HG02759 (cell line): Measurements from ENCODE around the gene MYL4.
"Not testable (repeated sequence)": the region's sequence is repeated elsewhere in the genome, so short reads cannot be mapped to it uniquely, and the experiment has no call there.

Source experiments
- ATAC-seq: cut with Tn5 transposase; IDR thresholded peaks from one replicate; pipeline ENCODE4 v1.9.1; 2021; ENCODE audit warnings: mild to moderate bottlenecking, moderate library complexity; ENCODE audit not compliant: unreplicated experiment

Gene MYL4

DNA sequence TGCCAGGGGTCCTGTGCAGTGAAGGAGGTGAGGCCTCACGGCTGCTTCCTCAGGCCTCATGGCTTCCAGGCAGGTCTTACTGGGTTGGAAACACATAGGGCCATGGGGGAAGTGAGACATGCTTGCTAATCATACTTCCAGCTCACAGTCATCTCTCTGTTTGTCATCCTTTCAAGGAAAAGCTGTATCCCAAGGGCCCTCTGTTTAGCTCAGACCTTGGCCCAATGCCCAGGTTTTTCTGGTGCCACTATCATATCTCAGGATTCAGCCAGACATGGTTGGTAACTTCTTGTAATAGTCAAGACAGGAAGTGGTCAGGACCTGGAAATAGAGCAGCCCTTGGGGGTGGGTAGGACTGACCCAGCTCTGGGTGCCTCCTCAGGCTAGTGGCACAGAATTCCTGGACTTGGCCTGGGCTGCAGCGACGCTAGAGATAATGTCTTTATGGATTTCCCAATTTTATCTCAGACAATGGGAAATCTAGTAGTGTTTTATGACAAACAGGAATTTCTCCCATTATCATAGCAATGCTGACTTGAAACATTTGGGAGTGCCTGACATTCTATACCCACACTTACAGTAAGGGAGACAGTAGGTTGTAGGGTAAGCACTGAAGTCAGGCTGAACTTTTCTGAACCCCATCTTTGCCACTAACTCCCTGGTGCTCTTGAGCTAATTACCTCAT, 31.0 kb downstream of the MYL4 start:
- ATAC-seq, result peak; percentile 54

DNA sequence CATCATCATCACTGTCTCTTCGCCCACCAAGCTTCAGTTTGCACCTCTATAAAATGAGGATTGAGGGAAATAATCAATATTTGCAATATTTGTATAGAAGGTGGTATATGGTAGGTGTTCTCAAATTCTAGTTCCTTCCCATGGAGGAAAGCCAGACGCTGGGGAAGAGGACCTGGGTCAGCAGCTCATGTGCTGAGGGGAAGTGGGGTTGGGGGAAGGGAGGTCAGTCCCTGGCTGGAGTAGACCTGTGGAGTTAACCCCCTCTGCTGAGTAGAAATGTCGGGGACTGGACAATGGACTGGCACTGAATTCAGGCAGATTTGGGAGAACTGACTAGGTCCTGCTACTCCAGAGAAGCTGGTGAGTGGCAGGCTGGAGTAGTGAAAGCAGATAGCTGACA, 31.7 kb downstream of the MYL4 start:
- ATAC-seq, result no peak

DNA sequence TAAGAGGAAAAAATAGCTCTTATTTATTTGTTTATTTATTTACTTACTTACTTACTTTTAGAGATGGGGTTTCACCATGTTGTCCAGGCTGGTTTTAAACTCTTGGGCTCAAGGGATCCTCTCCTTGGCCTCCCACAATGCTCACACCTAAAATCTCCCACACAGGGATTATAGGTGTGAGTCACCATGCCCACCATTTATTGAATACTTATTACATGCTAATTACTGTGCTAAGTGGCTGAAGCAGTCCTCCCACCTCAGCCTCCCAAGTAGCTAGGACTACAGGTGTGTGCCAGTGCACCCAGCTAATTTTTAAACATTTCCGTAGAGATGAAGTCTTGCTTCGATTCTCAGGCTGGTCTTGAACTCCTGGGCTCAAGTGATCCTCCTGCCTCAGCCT, 33.5 kb downstream of the MYL4 start:
- ATAC-seq, result no peak

DNA sequence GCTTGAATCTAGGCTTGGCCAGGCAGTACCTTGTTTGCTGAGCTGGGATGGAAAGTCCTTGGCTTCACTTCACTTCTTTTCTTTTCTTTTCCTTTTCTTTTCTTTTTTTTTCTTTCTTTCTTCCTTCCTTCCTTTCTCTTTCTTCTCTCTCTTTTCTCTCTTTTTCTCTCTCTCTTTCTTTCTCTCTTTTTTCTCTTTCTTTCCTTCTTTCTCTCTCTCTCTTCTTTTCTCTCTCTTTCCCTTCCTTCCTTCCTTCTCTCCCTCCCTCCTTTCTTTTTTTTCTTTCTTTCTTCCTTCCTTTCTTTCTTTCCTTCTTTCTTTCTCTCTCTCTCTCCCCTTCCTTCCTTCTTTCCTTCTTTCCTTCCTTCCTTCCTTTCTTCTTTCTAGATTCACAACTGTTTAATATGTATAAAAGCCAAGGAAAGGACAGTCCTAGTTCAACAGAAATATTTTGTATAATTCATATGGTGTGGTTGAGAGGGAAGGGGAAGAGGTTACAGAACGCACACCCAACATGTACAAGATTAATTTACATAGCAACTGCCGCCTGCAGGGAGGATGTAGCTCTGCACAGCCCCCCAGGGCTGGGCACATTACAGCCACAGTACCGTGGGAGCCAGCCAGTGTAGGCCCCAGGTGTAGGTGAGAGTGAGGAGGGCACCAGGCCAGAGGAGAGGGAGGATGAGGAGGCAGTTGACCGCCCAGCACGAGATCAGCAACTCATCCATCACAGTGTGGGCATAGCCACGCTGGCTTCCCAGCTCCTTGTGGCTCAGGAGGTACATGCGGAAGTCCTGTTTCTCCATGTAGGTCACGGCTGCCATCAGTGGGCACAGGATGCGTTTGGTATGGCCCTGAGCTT, 34.8 kb downstream of the MYL4 start:
- no peak for ATAC-seq

DNA sequence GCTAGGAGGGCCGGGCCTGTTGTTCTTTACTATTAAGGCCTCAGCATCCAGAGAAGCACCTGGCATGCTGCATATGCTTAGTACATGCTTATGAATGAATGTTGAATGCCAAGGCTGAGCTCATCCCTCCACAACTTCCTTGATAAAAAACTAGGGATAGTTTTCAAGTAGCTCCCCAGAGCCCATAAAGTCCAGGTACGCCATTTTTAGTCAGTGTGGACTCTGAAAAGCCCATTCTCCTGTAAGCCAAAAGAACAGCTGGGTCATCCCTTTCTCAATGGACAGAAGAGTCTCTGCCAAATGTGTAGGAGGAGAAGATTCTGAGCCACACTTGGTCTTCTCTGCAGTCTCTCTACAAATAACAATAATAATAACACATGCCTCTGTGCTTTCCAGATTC, 35.5 kb downstream of the MYL4 start:
- ATAC-seq, result no peak

DNA sequence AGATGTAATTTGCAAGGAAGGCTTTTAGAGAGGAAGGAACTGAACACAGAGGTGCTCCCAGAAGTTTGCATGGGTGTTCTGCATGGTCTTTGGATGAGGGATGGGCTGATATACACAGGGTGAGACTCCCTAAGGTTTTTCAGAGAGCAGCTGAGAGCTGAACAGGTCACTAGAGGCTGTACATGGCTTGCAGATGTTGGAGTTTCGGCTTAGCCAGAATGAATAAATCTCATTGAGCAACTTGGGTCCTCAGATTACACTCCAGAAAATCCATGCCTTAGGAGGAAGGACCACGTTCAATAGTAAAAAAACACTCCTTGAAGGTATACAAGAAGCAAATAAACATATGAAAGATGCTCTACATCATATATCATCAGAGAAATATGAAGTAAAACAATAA, 37.0 kb downstream of the MYL4 start:
- ATAC-seq, result no peak

DNA sequence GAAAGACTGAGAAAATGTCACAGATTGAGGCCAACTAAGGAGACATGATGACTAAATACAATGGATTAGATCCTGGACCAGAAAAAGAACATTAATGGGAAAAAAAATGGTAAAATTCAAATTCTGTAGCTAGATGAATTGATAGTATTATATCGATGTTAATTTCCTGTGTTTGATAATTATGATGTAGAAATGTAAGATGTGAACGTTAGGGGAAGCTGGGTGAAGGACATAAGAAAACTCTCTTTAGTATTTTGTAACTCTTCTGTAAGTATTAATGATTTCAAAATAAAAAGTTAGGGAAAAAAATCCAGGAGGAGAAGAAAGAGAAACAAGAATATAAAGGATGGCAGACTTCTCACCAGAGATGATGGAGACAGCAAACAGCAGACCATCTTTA, 41.7 kb downstream of the MYL4 start:
- no peak for ATAC-seq

DNA sequence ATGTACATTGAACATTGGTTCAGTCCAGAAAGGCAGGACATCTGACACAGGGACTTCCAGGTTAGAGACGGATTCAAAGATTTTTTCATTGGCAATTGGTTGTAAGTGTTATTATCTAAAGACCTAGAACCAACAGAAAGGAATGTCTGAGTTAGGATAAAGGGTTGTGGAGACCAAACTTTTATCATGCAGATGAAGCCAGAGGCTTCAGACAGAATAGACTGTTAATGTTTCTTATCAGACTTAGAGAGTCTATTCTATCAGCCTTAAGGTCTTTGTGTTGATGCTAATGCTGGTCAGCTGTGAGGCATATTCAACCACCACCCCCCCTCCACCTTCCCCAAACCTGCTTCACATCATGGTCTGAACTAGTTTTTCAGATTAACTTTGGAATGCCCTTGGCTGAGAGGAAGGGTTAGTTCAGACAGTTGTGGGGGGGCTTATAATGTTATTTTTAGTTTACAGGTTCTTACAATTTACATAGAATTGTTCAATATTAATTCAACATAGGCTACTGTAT, 42.3 kb downstream of the MYL4 start:
- no peak for ATAC-seq

DNA sequence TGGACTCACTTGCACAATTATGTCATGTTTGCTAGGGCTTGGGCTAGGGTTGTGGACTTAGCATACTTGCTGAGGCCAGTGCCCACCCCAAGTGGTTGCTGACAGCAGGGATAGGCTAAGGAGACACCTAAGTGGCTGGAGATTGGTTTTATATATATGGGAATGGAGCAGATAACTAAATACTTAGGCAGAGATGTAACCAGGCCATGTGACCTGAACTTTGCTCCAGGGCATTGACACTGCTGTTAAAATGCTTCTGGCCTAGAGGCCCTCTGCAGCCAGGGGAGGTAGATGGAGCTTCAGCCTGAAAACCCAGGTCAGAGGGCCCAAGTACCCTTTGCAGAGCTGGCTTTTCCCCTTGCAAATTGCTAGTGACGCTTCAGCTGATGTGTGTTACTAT, 43.1 kb downstream of the MYL4 start:
- ATAC-seq, result no peak

DNA sequence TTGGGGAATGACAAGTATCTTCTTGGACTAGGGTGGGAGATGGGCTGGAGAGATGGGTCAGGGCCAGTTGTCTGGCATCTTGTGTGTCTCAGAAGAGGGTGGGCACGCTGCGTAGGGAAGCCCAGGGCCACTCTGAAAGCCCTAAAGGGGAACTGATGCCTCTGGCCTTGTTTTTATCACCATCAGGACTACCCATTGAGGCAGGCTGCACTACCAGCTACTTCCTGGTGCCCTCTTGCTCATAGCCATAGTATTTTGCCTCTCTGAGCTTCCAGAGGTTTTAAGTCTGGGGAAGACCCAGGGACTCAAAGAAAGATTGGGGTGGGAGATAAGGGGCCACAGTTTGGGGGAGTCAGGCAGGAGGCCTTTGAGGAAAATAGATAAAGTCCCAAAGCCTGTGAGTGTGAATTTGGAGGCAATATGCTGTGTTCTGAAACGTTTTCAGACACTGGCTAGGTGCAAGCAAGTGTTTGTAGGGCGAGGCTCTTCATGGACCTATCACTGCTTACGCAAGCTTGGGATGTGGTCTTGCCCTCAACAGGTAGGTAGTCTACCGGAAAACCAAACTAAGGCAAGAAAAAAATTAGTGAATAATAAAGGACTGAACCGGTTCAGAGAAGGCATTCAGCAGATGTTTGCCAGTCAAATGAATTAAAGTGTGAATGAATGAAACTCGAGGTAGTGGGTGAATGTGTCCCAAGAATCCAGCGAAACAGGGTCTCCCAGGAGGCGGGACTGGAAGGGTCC, 43.8 kb downstream of the MYL4 start:
- ATAC-seq, result no peak

DNA sequence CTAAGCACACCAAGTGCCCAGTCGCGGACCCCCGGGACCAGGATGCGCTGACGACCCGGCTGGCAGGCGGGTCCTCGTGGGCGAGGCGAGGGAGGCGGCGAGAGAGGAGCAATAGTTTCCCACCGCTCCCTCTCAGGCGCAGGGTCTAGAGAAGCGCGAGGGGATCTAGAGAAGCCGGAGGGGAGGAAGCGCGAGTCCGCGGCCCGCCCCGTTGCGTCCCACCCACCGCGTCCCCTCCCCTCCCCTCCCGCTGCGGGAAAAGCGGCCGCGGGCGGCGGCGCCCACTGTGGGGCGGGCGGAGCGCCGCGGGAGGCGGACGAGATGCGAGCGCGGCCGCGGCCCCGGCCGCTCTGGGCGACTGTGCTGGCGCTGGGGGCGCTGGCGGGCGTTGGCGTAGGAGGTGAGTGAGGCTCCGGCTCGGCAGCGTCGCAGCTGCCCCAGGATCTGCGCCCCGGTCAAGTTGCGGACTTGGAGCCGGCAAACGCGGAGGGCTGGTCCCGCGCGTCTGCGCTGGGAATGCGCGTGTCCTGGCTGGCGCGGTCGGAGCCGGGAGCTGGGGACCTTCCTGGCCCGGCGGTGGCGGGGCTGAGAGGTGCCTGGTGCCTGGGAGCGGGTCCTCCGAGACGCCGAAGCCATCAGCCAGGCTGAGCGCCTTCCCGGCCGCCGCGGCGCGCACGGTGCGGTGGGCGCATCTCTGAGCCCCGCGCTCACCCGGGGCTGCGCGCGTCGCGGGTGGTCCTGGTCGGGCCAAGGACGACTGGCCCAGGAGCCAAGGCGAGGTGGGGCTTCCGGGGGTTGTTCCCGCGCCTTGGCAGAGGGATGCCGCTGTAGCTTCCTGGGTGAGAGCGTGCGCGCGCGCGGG, 44.6 kb downstream of the MYL4 start, which contains the start of gene ITGB3:
Gene ITGB3 (plus strand): TSS at position 287 of the 862 bp plus-strand sequence. CDS start 35 bp downstream, at position 322.
- peak; percentile 87 for ATAC-seq

DNA sequence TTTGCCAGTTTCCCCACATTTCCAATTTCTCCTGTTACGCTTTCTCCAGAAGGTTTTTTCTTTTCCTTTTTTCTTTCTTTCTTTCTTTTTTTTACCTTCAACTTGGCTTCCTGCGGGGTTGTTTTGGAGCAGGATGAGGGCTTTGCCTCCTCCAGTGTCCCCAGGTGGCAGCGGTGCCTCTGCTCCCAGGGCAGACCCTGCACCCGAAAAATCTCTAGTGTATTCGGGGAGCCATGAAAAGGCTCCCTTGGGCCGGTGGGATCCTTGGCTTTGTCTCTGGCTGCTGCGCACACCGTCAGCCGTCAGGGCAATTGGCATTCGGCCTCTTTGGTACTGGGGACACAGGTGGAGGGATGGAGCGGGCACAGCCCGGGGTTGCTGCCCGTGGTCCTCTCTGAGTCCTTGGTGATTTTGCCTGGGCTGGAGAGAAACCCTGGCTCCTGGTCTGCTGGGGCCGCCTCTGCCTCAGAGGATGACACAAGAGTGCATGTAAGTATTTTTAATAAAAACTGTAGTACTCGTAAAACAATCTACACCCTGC, 45.3 kb downstream of the MYL4 start:
- ATAC-seq, result no peak

DNA sequence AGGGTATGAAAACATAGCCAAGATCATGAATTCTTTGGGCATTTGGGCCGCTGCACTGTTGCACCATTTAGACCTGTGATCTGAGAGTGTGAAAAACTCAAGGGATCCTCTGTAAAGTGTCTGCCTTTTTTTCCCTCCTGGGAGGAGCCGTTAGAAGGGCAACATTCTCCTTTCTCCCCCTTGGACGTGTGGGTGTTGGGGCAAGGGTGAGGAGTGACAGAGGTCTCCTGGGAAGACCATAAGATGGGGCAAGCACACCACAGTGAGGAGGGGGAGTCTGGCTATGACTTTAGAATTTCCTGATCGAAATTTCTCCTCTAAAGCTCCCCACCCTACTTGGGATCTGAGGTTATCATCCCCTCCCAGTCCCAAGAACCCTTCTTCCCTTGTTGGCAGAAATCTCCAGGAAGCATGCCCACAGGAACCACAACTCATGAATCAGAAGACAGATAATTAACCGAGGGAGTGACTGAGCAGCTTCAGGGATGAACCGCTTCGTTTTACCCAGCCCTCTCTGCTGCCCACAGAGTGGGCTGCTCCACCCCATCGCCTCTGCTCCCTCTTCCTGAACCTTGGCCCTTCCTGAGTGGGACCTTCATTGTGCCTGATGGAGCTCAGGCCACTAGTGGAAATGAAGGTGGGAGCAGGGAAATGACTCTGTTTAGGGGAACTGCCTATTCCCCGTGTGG, 48.6 kb downstream of the MYL4 start:
- ATAC-seq, result no peak

DNA sequence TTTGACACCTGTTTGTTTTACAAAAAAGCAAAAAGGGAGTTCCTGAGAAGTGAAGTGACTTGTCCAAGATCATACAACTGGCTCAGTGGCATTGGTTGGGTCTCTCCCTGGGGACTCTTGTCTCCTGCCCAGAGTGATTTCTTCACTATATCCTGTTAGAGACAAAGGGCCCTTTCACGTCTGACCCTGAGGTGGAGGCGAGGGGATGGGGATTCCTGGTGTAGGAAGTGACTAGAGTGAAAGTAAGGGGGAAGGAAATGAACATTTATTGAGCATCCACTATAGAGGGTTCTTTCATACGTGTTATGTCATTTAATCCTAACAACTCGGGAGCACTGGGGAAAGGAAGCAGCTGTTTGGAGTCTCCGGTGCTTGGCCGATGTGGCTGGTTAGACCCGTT, 53.4 kb downstream of the MYL4 start:
- no peak for ATAC-seq

DNA sequence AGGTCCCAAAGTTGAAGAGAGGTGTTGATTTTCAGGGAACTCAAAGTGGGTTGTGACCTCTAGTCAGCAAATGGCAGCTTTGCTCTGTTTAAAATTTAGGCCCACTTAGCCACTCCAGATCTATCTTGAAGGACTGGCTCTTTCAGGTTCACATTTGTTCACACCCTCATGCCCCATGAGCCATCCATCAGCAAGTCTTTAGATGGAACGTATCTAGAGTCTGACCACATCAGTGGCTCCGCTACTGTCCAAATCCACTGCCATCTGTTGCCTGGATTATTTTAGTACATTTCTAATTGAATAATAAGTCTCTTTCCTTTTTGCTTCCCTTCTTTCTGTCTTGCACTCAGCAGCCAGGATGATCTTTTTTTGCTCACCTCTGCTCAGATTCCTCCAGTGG, 55.0 kb downstream of the MYL4 start:
- no peak for ATAC-seq

DNA sequence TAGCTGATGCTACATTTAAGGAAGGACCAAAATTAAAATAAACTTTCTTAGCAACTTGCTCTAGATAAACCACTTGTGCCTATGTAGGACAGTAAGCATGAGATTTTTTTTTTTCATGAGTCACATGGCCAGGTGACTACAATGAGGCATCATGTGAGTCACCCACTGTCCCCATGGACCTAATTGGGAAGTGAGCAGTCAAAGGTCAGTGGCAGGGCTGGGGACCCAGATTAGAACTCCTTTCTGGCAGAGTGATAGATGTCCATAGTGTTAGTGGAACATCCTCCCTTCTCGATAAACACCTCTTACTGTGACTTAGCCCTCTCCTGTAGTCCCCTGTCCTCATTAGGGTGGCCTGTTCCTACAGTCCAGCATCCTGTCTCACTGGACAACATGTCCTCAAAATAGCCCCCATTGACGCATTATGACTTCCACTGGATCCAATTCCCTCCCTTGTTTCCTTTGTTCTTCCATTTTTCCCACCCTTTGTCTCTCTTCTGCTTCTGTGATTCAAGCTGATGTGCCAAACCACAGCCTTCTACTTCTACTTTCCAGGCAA, 56.9 kb downstream of the MYL4 start:
- no peak for ATAC-seq

DNA sequence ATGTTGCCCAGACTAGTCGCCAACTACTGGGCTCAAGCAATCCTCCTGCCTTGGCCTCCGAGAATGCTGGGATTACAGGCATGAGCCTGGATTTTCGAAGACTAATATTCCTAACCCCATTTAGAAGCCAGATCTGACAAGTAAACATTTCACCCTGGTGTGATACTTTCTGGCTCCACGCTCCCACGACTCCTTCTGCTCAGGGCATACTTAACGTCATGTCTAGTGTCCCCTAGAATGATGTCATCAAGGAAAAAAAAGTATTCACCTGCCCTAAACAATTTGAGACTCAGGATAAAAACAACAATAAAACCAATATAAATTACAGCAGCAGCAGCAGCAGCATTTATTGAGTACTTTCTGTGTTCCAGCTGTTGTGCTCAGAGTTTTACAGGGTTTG, 57.6 kb downstream of the MYL4 start:
- no peak for ATAC-seq

DNA sequence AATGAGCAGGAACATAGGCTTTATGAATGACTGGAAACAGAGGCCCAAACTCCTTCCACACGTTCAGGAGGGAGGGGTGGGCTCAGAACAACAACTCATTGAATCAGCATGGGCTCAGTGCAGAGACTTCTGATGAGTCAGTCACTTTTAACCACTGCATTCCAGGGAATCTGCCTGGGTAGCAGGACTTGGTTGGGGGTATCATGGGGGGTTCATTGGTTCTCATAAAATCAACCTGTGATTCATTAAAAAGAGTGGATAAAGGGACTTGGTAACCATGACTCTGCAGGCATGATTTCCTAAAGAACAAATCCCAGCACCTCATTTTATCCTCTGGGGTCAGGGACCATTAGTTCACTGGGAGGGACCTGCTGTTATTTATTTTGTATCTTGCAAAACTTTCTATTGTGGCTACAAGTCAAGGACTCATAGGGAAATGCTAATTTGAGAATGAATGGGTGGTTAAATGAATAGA, 58.2 kb downstream of the MYL4 start:
- no peak for ATAC-seq

DNA sequence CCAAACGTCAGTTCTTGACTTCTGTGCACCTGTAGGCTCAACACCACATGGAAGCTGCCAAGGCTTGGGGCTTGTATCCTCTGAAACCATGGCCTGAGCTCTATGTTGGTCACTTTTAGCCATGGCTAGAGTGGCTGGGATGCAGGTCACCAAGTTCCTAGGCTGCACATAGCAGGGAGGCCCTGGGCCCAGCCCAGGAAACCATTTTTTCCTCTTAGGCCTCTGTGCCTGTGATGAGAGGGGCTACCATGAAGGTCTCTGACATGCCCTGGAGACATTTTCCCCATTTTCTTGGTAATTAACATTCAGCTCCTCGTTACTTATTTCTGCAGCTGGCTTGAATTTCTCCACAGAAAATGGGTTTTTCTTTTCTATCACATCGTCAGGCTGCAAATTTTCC, 59.8 kb downstream of the MYL4 start:
- not testable (repeated sequence) for ATAC-seq
